ENCODE results near the gene H3-3A.

Gene H3-3A

GRCh38 chr1:226111883-226112261 is 49.4 kb downstream of the H3-3A start:
- DNase-seq (ENCODE audit: low spot score), result no peak

GRCh38 chr1:226112626-226113025 is 50.1 kb downstream of the H3-3A start:
- no peak for DNase-seq (ENCODE audit: low spot score)

- DNase-seq (ENCODE audit: low spot score), result no peak
Observed at GRCh38 chr1:226116673-226117072, 54.2 kb downstream of the H3-3A start.

GRCh38 chr1:226117330-226117729 is 54.8 kb downstream of the H3-3A start:
- no peak for DNase-seq (ENCODE audit: low spot score)

- no peak for DNase-seq (ENCODE audit: low spot score)
Observed at GRCh38 chr1:226118357-226118756, 55.8 kb downstream of the H3-3A start.

- no peak for DNase-seq (ENCODE audit: low spot score)
Observed at GRCh38 chr1:226119169-226119568, 56.7 kb downstream of the H3-3A start.

GRCh38 chr1:226120398-226120797 is 57.9 kb downstream of the H3-3A start:
- no peak for DNase-seq (ENCODE audit: low spot score)

- no peak for DNase-seq (ENCODE audit: low spot score)
Observed at GRCh38 chr1:226121049-226121586, 58.6 kb downstream of the H3-3A start.

Data from germinal center (tissue), 1 donor.